ENCODE data around the gene CTNNA2. TPM values are rescaled to one million over a fixed set of nuclear protein-coding genes. Genes with fewer than 3 reads are reported as not detected.

The CTNNA2 gene
- total RNA-seq, 2 experiments from 2014 or later: not detected

GRCh38 chr2:80687524-80687923 lies 1174.7 kb downstream of the CTNNA2 start:
- H3K4me3 Mint-ChIP-seq: no peak overlapping the region
- H3K36me3 Mint-ChIP-seq (ENCODE audit: low read depth): no peaks in the 10 kb centered on the region
- no peaks in the 10 kb centered on the region for H3K27me3 Mint-ChIP-seq
- no peak for DNase-seq
- ChIA-PET POLR2A (no interaction called here), CTCF (no interaction called here)
- H3K27ac Mint-ChIP-seq: no peak overlapping the region
- peaks cover 3% of the 10 kb centered on the region for H3K9me3 Mint-ChIP-seq
- no peaks in the 10 kb centered on the region for H3K4me1 Mint-ChIP-seq

GRCh38 chr2:80689106-80689505 lies 1176.3 kb downstream of the CTNNA2 start:
- H3K9me3 Mint-ChIP-seq: peaks cover 3% of the 10 kb centered on the region
- no peak overlapping the region for H3K4me3 Mint-ChIP-seq
- no peaks in the 10 kb centered on the region for H3K36me3 Mint-ChIP-seq (ENCODE audit: low read depth)
- ChIA-PET CTCF (no interaction called here), POLR2A (no interaction called here)
- DNase-seq: no peak
- H3K27ac Mint-ChIP-seq: no peak overlapping the region
- no peaks in the 10 kb centered on the region for H3K27me3 Mint-ChIP-seq
- H3K4me1 Mint-ChIP-seq: no peaks in the 10 kb centered on the region

Small RNA genes lying within 50 kb of the gene (microRNA-seq; reads per million reads assigned to microRNA genes)
- gene MIR4264 (ENCODE audit: borderline microRNAs expressed, borderline replicate concordance) (not detected), gene MIR8080 (ENCODE audit: borderline microRNAs expressed, borderline replicate concordance) (not detected)
